ENCODE results near the gene ZBTB40.

Gene ZBTB40

GRCh38 chr1:22470227-22470626 is 18.6 kb downstream of the ZBTB40 start:
- peaks cover 6% of the 10 kb centered on the region for H3K79me2 ChIP-seq
- no peaks in the 10 kb centered on the region for H3K9me3 ChIP-seq (ENCODE audit: control insufficient read depth, low read length)
- H3K27ac ChIP-seq = no peak overlapping the region
- H3K4me3 ChIP-seq (ENCODE audit: low read depth, low read length) = no peak overlapping the region
- H3K9ac ChIP-seq = no peak overlapping the region
- TF ChIP-seq, protein P1, sequence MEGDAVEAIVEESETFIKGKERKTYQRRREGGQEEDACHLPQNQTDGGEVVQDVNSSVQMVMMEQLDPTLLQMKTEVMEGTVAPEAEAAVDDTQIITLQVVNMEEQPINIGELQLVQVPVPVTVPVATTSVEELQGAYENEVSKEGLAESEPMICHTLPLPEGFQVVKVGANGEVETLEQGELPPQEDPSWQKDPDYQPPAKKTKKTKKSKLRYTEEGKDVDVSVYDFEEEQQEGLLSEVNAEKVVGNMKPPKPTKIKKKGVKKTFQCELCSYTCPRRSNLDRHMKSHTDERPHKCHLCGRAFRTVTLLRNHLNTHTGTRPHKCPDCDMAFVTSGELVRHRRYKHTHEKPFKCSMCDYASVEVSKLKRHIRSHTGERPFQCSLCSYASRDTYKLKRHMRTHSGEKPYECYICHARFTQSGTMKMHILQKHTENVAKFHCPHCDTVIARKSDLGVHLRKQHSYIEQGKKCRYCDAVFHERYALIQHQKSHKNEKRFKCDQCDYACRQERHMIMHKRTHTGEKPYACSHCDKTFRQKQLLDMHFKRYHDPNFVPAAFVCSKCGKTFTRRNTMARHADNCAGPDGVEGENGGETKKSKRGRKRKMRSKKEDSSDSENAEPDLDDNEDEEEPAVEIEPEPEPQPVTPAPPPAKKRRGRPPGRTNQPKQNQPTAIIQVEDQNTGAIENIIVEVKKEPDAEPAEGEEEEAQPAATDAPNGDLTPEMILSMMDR (IDR thresholded peaks at IDR 0.05) = no peak
- no peak overlapping the region for H2AFZ ChIP-seq
- H3K36me3 ChIP-seq (ENCODE audit: control insufficient read depth, insufficient read depth, low read length) = no peaks in the 10 kb centered on the region
- H3K4me2 ChIP-seq (ENCODE audit: low read length) = no peak overlapping the region
- H3K4me1 ChIP-seq = peaks cover 14% of the 10 kb centered on the region
- H3K27me3 ChIP-seq (ENCODE audit: control insufficient read depth, insufficient read depth, low read length) = no peaks in the 10 kb centered on the region

GRCh38 chr1:22471078-22471477 is 19.4 kb downstream of the ZBTB40 start:
- Histone ChIP-seq H3K4me1 (peaks cover 14% of the 10 kb centered on the region), H3K79me2 (peaks cover 6% of the 10 kb centered on the region), H3K36me3 (ENCODE audit: control insufficient read depth, insufficient read depth, low read length) (no peaks in the 10 kb centered on the region), H3K4me3 (ENCODE audit: low read depth, low read length) (no peak overlapping the region), H3K9ac (no peak overlapping the region), H2AFZ (no peak overlapping the region), H3K9me3 (ENCODE audit: control insufficient read depth, low read length) (no peaks in the 10 kb centered on the region), H3K27ac (peak overlapping the region; percentile 8), H3K27me3 (ENCODE audit: control insufficient read depth, insufficient read depth, low read length) (no peaks in the 10 kb centered on the region), H3K4me2 (ENCODE audit: low read length) (no peak overlapping the region)
- TF ChIP-seq, protein P1 (IDR thresholded peaks at IDR 0.05) = no peak

GRCh38 chr1:22471610-22472009 is 20.0 kb downstream of the ZBTB40 start:
- Histone ChIP-seq H2AFZ (no peak overlapping the region), H3K36me3 (ENCODE audit: control insufficient read depth, insufficient read depth, low read length) (no peaks in the 10 kb centered on the region)

DNA sequence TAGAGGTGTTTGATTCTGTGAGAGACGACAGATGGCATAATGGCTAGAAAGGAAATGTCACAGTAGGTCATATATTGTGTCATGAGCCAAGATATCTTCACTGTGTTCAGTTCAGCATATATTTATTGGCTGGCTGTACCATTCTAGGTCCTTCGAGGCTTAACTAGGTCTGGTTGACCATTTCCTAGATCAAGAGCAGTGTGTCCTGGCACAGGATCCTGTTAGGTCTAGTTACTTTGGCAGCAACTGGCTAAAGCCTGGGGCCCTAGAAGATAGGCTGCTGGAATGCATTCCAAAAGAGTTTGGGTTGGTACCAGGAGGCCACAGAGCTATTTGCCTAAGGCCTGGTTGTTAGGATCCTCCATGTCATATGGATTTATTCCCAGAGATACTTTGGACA is 20.9 kb downstream of the ZBTB40 start:
- Histone ChIP-seq H3K36me3 (ENCODE audit: control insufficient read depth, insufficient read depth, low read length) (no peaks in the 10 kb centered on the region), H3K79me2 (peaks cover 6% of the 10 kb centered on the region), H3K4me2 (ENCODE audit: low read length) (no peak overlapping the region), H3K27ac (no peak overlapping the region), H3K4me3 (ENCODE audit: low read depth, low read length) (no peak overlapping the region), H3K9me3 (ENCODE audit: control insufficient read depth, low read length) (no peaks in the 10 kb centered on the region), H2AFZ (no peak overlapping the region), H3K9ac (no peak overlapping the region), H3K4me1 (peaks cover 14% of the 10 kb centered on the region), H3K27me3 (ENCODE audit: control insufficient read depth, insufficient read depth, low read length) (no peaks in the 10 kb centered on the region)
- TF ChIP-seq, protein P1 (IDR thresholded peaks at IDR 0.05) = no peak

More at GRCh38 chr1:22471610-22472009, 20.0 kb downstream of the ZBTB40 start:
- Histone ChIP-seq H3K79me2 (peaks cover 6% of the 10 kb centered on the region), H3K4me3 (ENCODE audit: low read depth, low read length) (no peak overlapping the region), H3K9me3 (ENCODE audit: control insufficient read depth, low read length) (no peaks in the 10 kb centered on the region), H3K27me3 (ENCODE audit: control insufficient read depth, insufficient read depth, low read length) (no peaks in the 10 kb centered on the region), H3K4me1 (peaks cover 14% of the 10 kb centered on the region), H3K4me2 (ENCODE audit: low read length) (no peak overlapping the region), H3K9ac (no peak overlapping the region), H3K27ac (peak overlapping the region; percentile 8)
- TF ChIP-seq, protein P1 (IDR thresholded peaks at IDR 0.05) = no peak

DNA sequence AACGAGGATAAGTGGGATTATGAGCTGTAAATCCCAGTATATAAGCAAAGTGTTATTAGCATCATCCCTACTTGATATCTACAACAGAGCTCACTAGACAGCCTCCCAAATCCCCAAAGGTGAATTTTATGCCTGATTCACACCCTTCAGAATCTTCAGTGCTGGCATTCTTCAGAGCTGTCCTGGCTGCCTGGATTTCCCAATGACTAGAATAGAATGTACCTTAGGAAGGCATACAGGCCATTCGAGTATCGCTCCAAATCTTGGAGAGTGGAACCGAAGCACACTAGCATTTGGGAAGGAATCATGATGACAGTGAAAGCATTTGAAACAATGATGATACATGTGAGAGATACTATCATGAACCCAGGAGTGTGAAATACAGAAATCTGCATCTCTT is 22.3 kb downstream of the ZBTB40 start:
- Histone ChIP-seq H3K79me2 (peaks cover 6% of the 10 kb centered on the region), H3K4me3 (ENCODE audit: low read depth, low read length) (no peak overlapping the region), H3K4me1 (peaks cover 14% of the 10 kb centered on the region), H3K9ac (no peak overlapping the region), H2AFZ (no peak overlapping the region), H3K27ac (no peak overlapping the region), H3K27me3 (ENCODE audit: control insufficient read depth, insufficient read depth, low read length) (no peaks in the 10 kb centered on the region), H3K9me3 (ENCODE audit: control insufficient read depth, low read length) (no peaks in the 10 kb centered on the region), H3K36me3 (ENCODE audit: control insufficient read depth, insufficient read depth, low read length) (no peaks in the 10 kb centered on the region), H3K4me2 (ENCODE audit: low read length) (no peak overlapping the region)
- TF ChIP-seq, protein P1 (IDR thresholded peaks at IDR 0.05) = no peak

Data from parathyroid adenoma (tissue), 2 donors.